ENCODE data around the gene SPG11. TPM values are rescaled to one million over a fixed set of nuclear protein-coding genes. Genes with fewer than 3 reads are reported as not detected.
"Not testable (repeated sequence)": the region's sequence is repeated elsewhere in the genome, so short reads cannot be mapped to it uniquely, and the experiment has no call there.

The SPG11 gene
- total and polyA plus RNA-seq, 2 experiments from 2014 or later, result 23.3 to 42.2 TPM

GRCh38 chr15:44705986-44706385 lies 42.5 kb upstream of the SPG11 start:
- Mint-ChIP-seq H3K27ac (no peak overlapping the region), H3K4me1 (no peaks in the 10 kb centered on the region; the same call in 2 of the 3 replicates), H3K27me3 (ENCODE audit: insufficient read depth, low read depth, poor library complexity) (no peaks in the 10 kb centered on the region), H3K4me3 (no peak overlapping the region), H3K9me3 (peaks cover 15% of the 10 kb centered on the region), H3K36me3 (ENCODE audit: low read depth) (0 out of 3 replicates have a peak, but pooled peaks cover 6% of the 10 kb centered on the region)
- Histone ChIP-seq H2AFZ (no peak overlapping the region), H3K4me1 (ENCODE audit: insufficient read depth) (no peaks in the 10 kb centered on the region), H3K27me3 (ENCODE audit: insufficient read depth) (no peaks in the 10 kb centered on the region), H3K9me2 (ENCODE audit: insufficient read depth) (no peaks in the 10 kb centered on the region), H3K4me2 (no peak overlapping the region), H3F3A (replicated peaks; ENCODE audit: low read depth) (no peaks in the 10 kb centered on the region), H3K36me3 (ENCODE audit: insufficient read depth) (no peaks in the 10 kb centered on the region), H4K20me1 (replicated peaks; ENCODE audit: insufficient read depth) (no peaks in the 10 kb centered on the region), H3K27ac (ENCODE audit: low read depth) (no peak overlapping the region), H3K4me3 (no peak overlapping the region), H3K79me2 (replicated peaks; ENCODE audit: insufficient read depth) (no peaks in the 10 kb centered on the region)
- no peak for ATAC-seq
- DNase-seq (ENCODE audit: low spot score), result no peak
- no peak for TF ChIP-seq CREB1 (CRISPR knock-in tag; IDR thresholded peaks at IDR 0.05; ENCODE audit: low read depth)
- TF ChIP-seq CTCF (conservative IDR thresholded peaks at IDR 0.05; ENCODE audit: low read depth in 2 of 2), result no peak
- TF ChIP-seq ZNF114 (CRISPR knock-in tag; IDR thresholded peaks at IDR 0.05), result no peak
- TF ChIP-seq EZH2phosphoT487 (IDR thresholded peaks at IDR 0.05; ENCODE audit: unreplicated experiment), result no peak
- TF ChIP-seq NANOG (IDR thresholded peaks at IDR 0.05; ENCODE audit: borderline replicate concordance), result no peak

GRCh38 chr15:44700676-44701075 lies 37.2 kb upstream of the SPG11 start:
- H3K9me2 ChIP-seq (ENCODE audit: insufficient read depth); H3K4me3 Mint-ChIP-seq; H3K4me1 Mint-ChIP-seq: not testable (repeated sequence)

GRCh38 chr15:44698641-44699040 lies 35.2 kb upstream of the SPG11 start:
- H3K36me3 Mint-ChIP-seq (ENCODE audit: low read depth), result 0 out of 3 replicates have a peak, but pooled peaks cover 3% of the 10 kb centered on the region
- no peaks in the 10 kb centered on the region for H3K4me1 Mint-ChIP-seq
- H3K4me3 Mint-ChIP-seq, result no peak overlapping the region
- H3K79me2 ChIP-seq (replicated peaks; ENCODE audit: insufficient read depth), result no peaks in the 10 kb centered on the region
- H2AFZ ChIP-seq, result no peak overlapping the region
- no peaks in the 10 kb centered on the region for H3K27me3 ChIP-seq (ENCODE audit: insufficient read depth)
- no peaks in the 10 kb centered on the region for H3F3A ChIP-seq (replicated peaks; ENCODE audit: low read depth)
- TF ChIP-seq EZH2 (IDR thresholded peaks at IDR 0.05; ENCODE audit: low read depth, unreplicated experiment) (no peak), JUNB (IDR thresholded peaks at IDR 0.05; ENCODE audit: unreplicated experiment) (no peak), POLR2AphosphoS5 (IDR thresholded peaks at IDR 0.05; ENCODE audit: low read depth) (no peak), ZNF331 (CRISPR knock-in tag; IDR thresholded peaks at IDR 0.05; ENCODE audit: low read depth) (no peak), REST (IDR thresholded peaks at IDR 0.05; ENCODE audit: unreplicated experiment) (no peak), ETS1 (IDR thresholded peaks at IDR 0.05) (no peak), EZH2phosphoT487 (IDR thresholded peaks at IDR 0.05; ENCODE audit: unreplicated experiment) (no peak), STAT1 (IDR thresholded peaks at IDR 0.05; ENCODE audit: unreplicated experiment) (no peak), CTCF (conservative IDR thresholded peaks at IDR 0.05; ENCODE audit: low read depth in 2 of 2) (no peak)
- H3K27ac ChIP-seq (ENCODE audit: low read depth), result no peak overlapping the region
- H3K4me1 ChIP-seq (ENCODE audit: insufficient read depth), result no peaks in the 10 kb centered on the region
- H3K4me2 ChIP-seq, result no peak overlapping the region
- no peaks in the 10 kb centered on the region for H3K36me3 ChIP-seq (ENCODE audit: insufficient read depth)
- ATAC-seq (no peak), DNase-seq (ENCODE audit: low spot score) (no peak)
- H4K20me1 ChIP-seq (replicated peaks; ENCODE audit: insufficient read depth), result no peaks in the 10 kb centered on the region
- H3K27ac Mint-ChIP-seq, result no peak overlapping the region
- H3K27me3 Mint-ChIP-seq (ENCODE audit: insufficient read depth, low read depth, poor library complexity), result no peaks in the 10 kb centered on the region
- peaks cover 11% of the 10 kb centered on the region for H3K9me3 Mint-ChIP-seq
- 0 out of 2 replicates have a peak, but pooled peaks cover 5% of the 10 kb centered on the region for H3K9me2 ChIP-seq (ENCODE audit: insufficient read depth)
- no peak overlapping the region for H3K4me3 ChIP-seq

More at GRCh38 chr15:44700676-44701075, 37.2 kb upstream of the SPG11 start:
- H4K20me1 ChIP-seq (replicated peaks; ENCODE audit: insufficient read depth); H3K27me3 ChIP-seq (ENCODE audit: insufficient read depth); H3K27ac ChIP-seq (ENCODE audit: low read depth); H3K36me3 ChIP-seq (ENCODE audit: insufficient read depth); DNase-seq (ENCODE audit: low spot score); H3K79me2 ChIP-seq (replicated peaks; ENCODE audit: insufficient read depth); H3F3A ChIP-seq (replicated peaks; ENCODE audit: low read depth); ATAC-seq; H3K4me1 ChIP-seq (ENCODE audit: insufficient read depth); H2AFZ ChIP-seq; H3K27me3 Mint-ChIP-seq (ENCODE audit: insufficient read depth, low read depth, poor library complexity); H3K36me3 Mint-ChIP-seq (ENCODE audit: low read depth); H3K4me2 ChIP-seq; H3K27ac Mint-ChIP-seq; H3K4me3 ChIP-seq: not testable (repeated sequence)
- H3K9me3 Mint-ChIP-seq, result peaks cover 15% of the 10 kb centered on the region

Measured in GM23338 (cell line).